ENCODE data around the gene GNAT2.

The GNAT2 gene

GRCh38 chr1:109605381-109605780 lies 14.0 kb downstream of the GNAT2 start:
- DNase-seq = no peak

GRCh38 chr1:109603229-109603628 lies 16.2 kb downstream of the GNAT2 start:
- DNase-seq = no peak

GRCh38 chr1:109598655-109599054 lies 20.8 kb downstream of the GNAT2 start:
- no peak for DNase-seq

GRCh38 chr1:109598156-109598555 lies 21.3 kb downstream of the GNAT2 start:
- DNase-seq = no peak

- peak; percentile 56 for DNase-seq
Measured at GRCh38 chr1:109595531-109595930, 23.9 kb downstream of the GNAT2 start.

- no peak for DNase-seq
Measured at GRCh38 chr1:109592916-109593315, 26.5 kb downstream of the GNAT2 start.

GRCh38 chr1:109589679-109590078 lies 29.7 kb downstream of the GNAT2 start:
- DNase-seq = no peak

GRCh38 chr1:109589177-109589576 lies 30.2 kb downstream of the GNAT2 start:
- no peak for DNase-seq

GRCh38 chr1:109586055-109586454 lies 33.4 kb downstream of the GNAT2 start:
- DNase-seq = no peak

GRCh38 chr1:109584766-109585165 lies 34.6 kb downstream of the GNAT2 start:
- DNase-seq = no peak

- DNase-seq = no peak
Measured at GRCh38 chr1:109582021-109582420, 37.4 kb downstream of the GNAT2 start.

- DNase-seq = no peak
Measured at GRCh38 chr1:109579491-109579890, 39.9 kb downstream of the GNAT2 start.

- DNase-seq = no peak
Measured at GRCh38 chr1:109578947-109579443, 40.4 kb downstream of the GNAT2 start.

GRCh38 chr1:109573785-109574184 lies 45.6 kb downstream of the GNAT2 start:
- no peak for DNase-seq

- no peak for DNase-seq
Measured at GRCh38 chr1:109570414-109570813, 49.0 kb downstream of the GNAT2 start.

GRCh38 chr1:109569323-109569722 lies 50.1 kb downstream of the GNAT2 start:
- no peak for DNase-seq

- DNase-seq = no peak
Measured at GRCh38 chr1:109567877-109568672, 51.3 kb downstream of the GNAT2 start.

- no peak for DNase-seq
Measured at GRCh38 chr1:109566982-109567381, 52.4 kb downstream of the GNAT2 start.

GRCh38 chr1:109565241-109565640 lies 54.2 kb downstream of the GNAT2 start:
- DNase-seq = no peak

GRCh38 chr1:109564194-109564878 lies 55.1 kb downstream of the GNAT2 start:
- DNase-seq = no peak

- no peak for DNase-seq
Measured at GRCh38 chr1:109559995-109560394, 59.4 kb downstream of the GNAT2 start.

GRCh38 chr1:109557520-109557919 lies 61.9 kb downstream of the GNAT2 start:
- DNase-seq = no peak

GRCh38 chr1:109556563-109556962 lies 62.9 kb downstream of the GNAT2 start:
- no peak for DNase-seq

Measured in EL (cell line).